ENCODE data around the gene SLC6A20. TPM values are rescaled to one million over a fixed set of nuclear protein-coding genes. Genes with fewer than 3 reads are reported as not detected.

SLC6A20 gene
- total RNA-seq, 1 experiment from 2014 or later = 0.09 TPM

DNA sequence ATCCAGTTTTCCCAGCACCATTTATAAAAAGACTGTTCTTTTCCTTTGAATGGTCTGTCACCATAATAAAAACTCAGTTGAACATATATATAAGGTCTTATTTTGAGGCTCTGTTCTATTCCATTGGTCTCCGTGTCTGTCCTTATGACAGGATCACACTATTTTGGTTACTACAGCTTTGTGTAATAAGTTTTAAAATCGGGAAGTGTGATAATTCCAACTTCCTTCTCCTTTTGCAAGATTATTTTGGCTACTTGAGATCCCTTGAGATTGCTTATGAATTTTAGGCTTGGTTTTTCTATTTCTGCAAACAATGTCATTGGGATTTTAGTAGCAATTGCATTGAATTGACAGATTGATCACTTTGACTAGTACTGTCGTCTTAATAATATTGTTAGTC lies 71.4 kb downstream of the SLC6A20 start:
- Histone ChIP-seq H3K9ac (ENCODE audit: extremely low read depth, insufficient read length, low read length) (no peak overlapping the region), H3K18ac (ENCODE audit: insufficient read length, low read depth, low read length) (no peak overlapping the region), H3K79me2 (ENCODE audit: insufficient read depth, low read length) (no peaks in the 10 kb centered on the region; the same call in 1 of the 2 replicates), H3K4me2 (ENCODE audit: insufficient read depth, insufficient read length, low read length) (no peak overlapping the region), H2BK5ac (ENCODE audit: insufficient read length, low read length) (no peak overlapping the region), H4K5ac (ENCODE audit: insufficient read length, low read depth, low read length) (no peak overlapping the region), H3K23ac (ENCODE audit: insufficient read length, low read depth, low read length) (no peak overlapping the region), H3K14ac (ENCODE audit: insufficient read depth, low read length) (no peak overlapping the region), H4K91ac (ENCODE audit: insufficient read length, low read depth, low read length) (no peak overlapping the region), H2BK15ac (ENCODE audit: low read depth, low read length) (no peak overlapping the region), H3K23me2 (ENCODE audit: insufficient read length, low read depth, low read length, poor library complexity, severe bottlenecking) (no peaks in the 10 kb centered on the region), H3K4me1 (ENCODE audit: insufficient read depth, low read length) (no peaks in the 10 kb centered on the region), H3K9me3 (ENCODE audit: control insufficient read depth, low read depth, low read length) (no peaks in the 10 kb centered on the region), H2BK20ac (ENCODE audit: low read depth, low read length, poor library complexity, severe bottlenecking) (no peak overlapping the region), H2AFZ (ENCODE audit: low read length) (no peak overlapping the region), H3K27ac (ENCODE audit: insufficient read length, low read depth, low read length) (no peak overlapping the region), H4K8ac (replicated peaks; ENCODE audit: insufficient read length, low read depth, low read length) (no peak overlapping the region), H2AK5ac (ENCODE audit: insufficient read length, low read length) (no peak overlapping the region), H2BK120ac (ENCODE audit: low read depth, low read length, poor library complexity, severe bottlenecking) (no peak overlapping the region), H4K20me1 (ENCODE audit: control insufficient read depth, insufficient read depth, insufficient read length) (no peaks in the 10 kb centered on the region), H3K79me1 (ENCODE audit: insufficient read depth, low read depth, low read length, poor library complexity, severe bottlenecking) (no peaks in the 10 kb centered on the region), H3K4ac (ENCODE audit: low read depth, low read length) (no peak overlapping the region), H2BK12ac (ENCODE audit: insufficient read length, low read depth, low read length) (no peak overlapping the region), H3K27me3 (ENCODE audit: insufficient read depth, low read length) (no peaks in the 10 kb centered on the region), H3T11ph (ENCODE audit: low read length) (no peak overlapping the region), H3K56ac (ENCODE audit: insufficient read length, low read depth, low read length) (no peak overlapping the region)
- H3K9me3 Mint-ChIP-seq = no peaks in the 10 kb centered on the region
- H3K36me3 Mint-ChIP-seq (ENCODE audit: insufficient read depth in 1 of 3, low read depth in 3 of 3) = peaks cover 33 to 72% (median 62%) of the 10 kb centered on the region in 3 experiments; a peak in 6 of 7 replicates
- no peak for TF ChIP-seq CTCF (conservative IDR thresholded peaks at IDR 0.05)
- no peaks in the 10 kb centered on the region for H3K4me1 Mint-ChIP-seq
- no peak for DNase-seq
- no peaks in the 10 kb centered on the region for H3K27me3 Mint-ChIP-seq (ENCODE audit: low read depth)
- whole genome bisulfite sequencing (ENCODE audit: extremely low coverage, insufficient read length, low lambda C conversion rate) = no CpG with 5 or more reads among the region's 3 CpGs
- H3K27ac Mint-ChIP-seq = no peak overlapping the region
- no peak overlapping the region for H3K4me3 Mint-ChIP-seq
